ENCODE results near the gene BEND6.

DNA sequence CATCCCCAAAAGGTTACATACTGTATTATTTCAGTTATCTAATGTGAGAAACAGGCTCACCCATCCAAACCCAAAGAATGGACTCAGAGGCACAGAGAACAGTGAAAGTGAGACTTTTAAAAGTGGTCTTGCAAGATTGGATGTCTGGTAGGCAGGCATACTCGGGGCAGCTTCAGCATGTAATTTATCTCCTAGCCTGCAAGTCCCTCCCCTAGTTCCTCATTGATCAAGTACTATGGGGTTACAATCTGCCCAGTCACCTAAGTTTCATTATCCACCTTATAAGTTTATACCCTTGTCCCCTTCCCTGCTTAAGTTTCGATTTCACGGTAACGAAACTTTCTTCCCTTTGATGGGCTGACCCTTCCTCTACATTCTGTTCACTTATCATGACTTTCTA lies 114.3 kb downstream of the BEND6 start:
- TF ChIP-seq, protein P1, sequence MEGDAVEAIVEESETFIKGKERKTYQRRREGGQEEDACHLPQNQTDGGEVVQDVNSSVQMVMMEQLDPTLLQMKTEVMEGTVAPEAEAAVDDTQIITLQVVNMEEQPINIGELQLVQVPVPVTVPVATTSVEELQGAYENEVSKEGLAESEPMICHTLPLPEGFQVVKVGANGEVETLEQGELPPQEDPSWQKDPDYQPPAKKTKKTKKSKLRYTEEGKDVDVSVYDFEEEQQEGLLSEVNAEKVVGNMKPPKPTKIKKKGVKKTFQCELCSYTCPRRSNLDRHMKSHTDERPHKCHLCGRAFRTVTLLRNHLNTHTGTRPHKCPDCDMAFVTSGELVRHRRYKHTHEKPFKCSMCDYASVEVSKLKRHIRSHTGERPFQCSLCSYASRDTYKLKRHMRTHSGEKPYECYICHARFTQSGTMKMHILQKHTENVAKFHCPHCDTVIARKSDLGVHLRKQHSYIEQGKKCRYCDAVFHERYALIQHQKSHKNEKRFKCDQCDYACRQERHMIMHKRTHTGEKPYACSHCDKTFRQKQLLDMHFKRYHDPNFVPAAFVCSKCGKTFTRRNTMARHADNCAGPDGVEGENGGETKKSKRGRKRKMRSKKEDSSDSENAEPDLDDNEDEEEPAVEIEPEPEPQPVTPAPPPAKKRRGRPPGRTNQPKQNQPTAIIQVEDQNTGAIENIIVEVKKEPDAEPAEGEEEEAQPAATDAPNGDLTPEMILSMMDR (conservative IDR thresholded peaks at IDR 0.05) = no peak
- no peak for TF ChIP-seq ZFX (IDR thresholded peaks at IDR 0.05)

All from C4-2B (cell line).